ENCODE measurements around the gene MAGI1.

DNA sequence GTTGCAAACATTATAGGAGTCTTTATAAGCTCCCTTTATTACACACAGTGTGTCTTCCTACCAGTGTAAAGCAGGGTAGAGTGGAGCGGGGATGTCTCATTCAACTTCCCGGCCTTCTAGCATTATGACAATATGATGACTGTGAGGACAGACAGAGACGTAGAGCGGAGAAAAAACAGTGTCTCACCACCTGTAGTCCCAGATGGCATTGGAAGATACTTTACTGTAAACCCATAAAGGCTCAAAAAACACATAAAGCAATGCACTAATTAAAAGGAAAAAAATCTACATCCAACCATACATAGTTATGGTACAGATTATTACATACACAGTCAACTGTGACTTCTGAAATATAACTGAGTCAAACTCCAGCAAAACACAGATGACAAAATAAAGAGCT lies 383.7 kb downstream of the MAGI1 start:
- TF ChIP-seq NR2C2 (CRISPR knock-in tag; IDR thresholded peaks at IDR 0.05) (no peak), CTCF (IDR thresholded peaks at IDR 0.05) (no peak), OVOL2 (CRISPR knock-in tag; IDR thresholded peaks at IDR 0.05; ENCODE audit: borderline replicate concordance) (no peak), IRF2 (CRISPR knock-in tag; IDR thresholded peaks at IDR 0.05; ENCODE audit: borderline replicate concordance, low read depth) (no peak), AR (CRISPR knock-in tag; IDR thresholded peaks at IDR 0.05) (no peak)
- TF ChIP-seq, protein P1, sequence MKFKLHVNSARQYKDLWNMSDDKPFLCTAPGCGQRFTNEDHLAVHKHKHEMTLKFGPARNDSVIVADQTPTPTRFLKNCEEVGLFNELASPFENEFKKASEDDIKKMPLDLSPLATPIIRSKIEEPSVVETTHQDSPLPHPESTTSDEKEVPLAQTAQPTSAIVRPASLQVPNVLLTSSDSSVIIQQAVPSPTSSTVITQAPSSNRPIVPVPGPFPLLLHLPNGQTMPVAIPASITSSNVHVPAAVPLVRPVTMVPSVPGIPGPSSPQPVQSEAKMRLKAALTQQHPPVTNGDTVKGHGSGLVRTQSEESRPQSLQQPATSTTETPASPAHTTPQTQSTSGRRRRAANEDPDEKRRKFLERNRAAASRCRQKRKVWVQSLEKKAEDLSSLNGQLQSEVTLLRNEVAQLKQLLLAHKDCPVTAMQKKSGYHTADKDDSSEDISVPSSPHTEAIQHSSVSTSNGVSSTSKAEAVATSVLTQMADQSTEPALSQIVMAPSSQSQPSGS (CRISPR knock-in tag; IDR thresholded peaks at IDR 0.05; ENCODE audit: borderline replicate concordance, low read depth): no peak

Measured in WTC11 (cell line).